ENCODE results near the gene ADORA2A.

DNA sequence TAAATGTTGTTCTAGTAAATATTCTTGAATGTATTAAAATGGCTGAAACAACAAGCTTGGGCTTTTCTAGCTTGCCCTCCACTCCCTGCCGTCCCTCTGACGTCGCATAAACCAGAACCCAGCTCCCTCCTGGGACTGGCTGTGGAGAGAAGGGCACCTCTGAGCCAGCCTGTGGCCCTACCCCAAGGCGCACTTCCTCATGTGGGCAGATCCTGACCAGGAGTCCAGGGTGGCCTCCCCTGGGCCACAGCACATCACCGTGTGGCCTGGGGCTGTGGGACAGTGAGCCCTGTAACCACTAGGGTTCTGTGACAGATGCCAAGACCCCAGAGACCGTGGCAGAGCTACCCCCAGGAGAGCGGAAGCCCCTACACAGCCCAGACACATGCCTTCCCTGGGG, 10.2 kb upstream of the ADORA2A start:
- TF ChIP-seq, protein P1, sequence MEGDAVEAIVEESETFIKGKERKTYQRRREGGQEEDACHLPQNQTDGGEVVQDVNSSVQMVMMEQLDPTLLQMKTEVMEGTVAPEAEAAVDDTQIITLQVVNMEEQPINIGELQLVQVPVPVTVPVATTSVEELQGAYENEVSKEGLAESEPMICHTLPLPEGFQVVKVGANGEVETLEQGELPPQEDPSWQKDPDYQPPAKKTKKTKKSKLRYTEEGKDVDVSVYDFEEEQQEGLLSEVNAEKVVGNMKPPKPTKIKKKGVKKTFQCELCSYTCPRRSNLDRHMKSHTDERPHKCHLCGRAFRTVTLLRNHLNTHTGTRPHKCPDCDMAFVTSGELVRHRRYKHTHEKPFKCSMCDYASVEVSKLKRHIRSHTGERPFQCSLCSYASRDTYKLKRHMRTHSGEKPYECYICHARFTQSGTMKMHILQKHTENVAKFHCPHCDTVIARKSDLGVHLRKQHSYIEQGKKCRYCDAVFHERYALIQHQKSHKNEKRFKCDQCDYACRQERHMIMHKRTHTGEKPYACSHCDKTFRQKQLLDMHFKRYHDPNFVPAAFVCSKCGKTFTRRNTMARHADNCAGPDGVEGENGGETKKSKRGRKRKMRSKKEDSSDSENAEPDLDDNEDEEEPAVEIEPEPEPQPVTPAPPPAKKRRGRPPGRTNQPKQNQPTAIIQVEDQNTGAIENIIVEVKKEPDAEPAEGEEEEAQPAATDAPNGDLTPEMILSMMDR (IDR thresholded peaks at IDR 0.05) = no peak
- TF ChIP-seq POLR2A (IDR thresholded peaks at IDR 0.05) (no peak), EP300 (IDR thresholded peaks at IDR 0.05; ENCODE audit: low read depth) (no peak)
